GM18526 (cell line): ENCODE results near the gene POP4.

Experiments
- POLR2A ChIP-seq: IDR thresholded peaks from 3 replicates; pipeline ENCODE4 v1.6.1; 2011; ENCODE audit not compliant: insufficient read length; ENCODE audit errors: extremely low read depth

POP4 gene

GRCh38 chr19:29634002-29634401 is 27.9 kb downstream of the POP4 start:
- TF ChIP-seq POLR2A = no peak

GRCh38 chr19:29634423-29635130 is 28.5 kb downstream of the POP4 start:
- no peak for TF ChIP-seq POLR2A

GRCh38 chr19:29635963-29636362 is 29.9 kb downstream of the POP4 start:
- no peak for TF ChIP-seq POLR2A

DNA sequence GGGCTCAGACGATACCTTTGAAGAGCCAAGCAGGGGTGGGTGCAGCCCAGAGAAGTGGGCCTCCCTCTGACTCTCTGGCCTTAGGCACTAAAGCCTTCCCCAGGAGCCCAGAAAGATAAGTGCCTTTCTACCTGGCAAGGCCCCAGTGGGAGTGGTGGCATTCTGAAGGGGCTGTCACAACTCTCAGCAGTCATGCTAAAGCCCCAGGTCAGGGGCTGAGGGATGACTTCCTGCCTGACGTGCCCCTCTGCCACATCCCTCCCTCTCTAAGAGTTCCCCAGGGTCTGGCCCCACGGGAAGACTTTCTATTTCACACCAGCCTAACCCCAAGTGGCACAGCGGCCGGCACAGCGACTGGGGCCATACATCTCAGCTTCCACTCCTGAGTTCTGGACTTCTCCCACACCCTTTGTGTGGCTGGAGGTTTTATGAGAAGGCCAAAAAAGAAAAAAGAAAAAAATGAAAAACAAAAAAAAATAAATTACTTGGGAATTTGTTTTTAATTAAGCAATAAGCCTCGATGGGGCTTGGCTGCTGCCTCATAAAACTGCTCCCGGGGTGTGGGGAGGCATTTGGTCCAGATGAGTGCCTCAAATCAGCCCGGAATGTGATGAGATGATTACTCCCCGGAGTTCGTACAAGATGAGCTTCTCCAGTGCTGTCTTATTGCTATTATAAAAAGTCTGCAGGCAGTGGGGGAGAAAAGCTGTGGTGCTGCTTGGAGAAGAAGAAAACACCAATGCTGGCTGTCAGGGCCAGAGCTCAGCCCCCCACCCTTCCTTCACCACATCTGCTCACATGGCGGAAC is 30.7 kb downstream of the POP4 start:
- TF ChIP-seq POLR2A = no peak

- TF ChIP-seq POLR2A = no peak
Observed at GRCh38 chr19:29639086-29639485, 33.0 kb downstream of the POP4 start.

DNA sequence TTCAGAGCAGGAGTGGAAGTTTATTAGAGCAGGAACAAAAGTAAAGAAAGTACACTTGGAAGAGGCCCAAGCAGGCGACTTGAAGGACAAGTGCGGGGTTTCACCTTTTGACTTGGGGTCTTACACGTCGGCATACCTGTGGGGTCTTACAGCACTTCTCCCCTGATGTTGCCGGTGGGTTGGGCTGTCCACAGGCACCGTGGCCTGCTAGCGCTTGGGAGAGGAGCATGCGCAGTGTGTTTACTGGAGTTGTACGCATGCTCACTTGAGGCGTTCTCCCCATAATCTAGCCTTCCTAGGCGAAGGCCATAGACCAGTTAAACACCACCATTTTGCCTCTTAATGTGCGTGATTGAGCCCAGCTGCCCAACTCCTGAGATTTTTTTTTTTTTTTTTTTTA is 34.1 kb downstream of the POP4 start:
- no peak for TF ChIP-seq POLR2A

GRCh38 chr19:29641597-29641996 is 35.5 kb downstream of the POP4 start:
- TF ChIP-seq POLR2A = no peak

DNA sequence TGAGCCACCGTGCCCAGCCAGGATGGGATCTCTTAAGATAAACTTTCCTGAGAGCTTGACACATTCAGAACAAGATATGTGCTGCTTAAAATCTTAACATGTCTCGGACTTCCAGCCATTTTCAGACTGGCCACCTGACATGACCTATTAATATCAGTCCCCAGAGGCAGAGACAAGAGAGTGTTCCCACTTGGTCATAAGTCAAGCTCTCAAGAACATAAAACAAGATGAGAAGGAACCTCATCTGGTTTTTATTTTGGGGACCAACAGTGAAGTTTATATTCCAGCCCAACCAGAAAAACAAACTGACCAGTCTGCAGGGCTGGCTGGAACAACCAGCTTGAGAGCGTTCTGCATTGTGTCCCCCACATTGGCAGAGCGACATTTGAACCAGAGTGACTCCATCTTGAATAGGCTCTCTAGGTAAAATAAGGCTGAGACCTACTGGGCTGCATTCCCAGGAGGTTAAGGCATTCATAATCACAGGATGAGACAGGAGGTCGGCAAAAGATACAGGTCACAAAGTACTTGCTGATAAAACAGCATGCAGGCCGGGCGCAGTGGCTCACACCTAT is 37.4 kb downstream of the POP4 start:
- no peak for TF ChIP-seq POLR2A

DNA sequence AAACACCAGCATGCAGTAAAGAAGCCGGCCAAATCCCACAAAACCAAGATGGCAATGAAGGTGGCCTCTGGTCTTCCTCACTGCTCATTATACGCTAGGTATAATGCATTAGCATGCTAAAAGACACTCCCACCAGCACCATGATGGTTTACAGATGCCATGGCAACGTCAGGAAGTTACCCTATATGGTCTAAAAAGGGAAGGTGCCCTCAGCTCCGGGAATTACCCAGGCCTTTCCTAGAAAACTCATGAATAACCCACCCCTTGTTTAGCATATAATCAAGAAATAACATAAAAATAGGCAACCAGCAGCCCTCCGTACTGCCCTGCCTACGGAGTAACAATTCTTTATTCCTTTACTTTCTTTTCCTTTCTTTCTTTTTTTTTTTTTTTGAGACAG is 38.1 kb downstream of the POP4 start:
- TF ChIP-seq POLR2A = no peak

DNA sequence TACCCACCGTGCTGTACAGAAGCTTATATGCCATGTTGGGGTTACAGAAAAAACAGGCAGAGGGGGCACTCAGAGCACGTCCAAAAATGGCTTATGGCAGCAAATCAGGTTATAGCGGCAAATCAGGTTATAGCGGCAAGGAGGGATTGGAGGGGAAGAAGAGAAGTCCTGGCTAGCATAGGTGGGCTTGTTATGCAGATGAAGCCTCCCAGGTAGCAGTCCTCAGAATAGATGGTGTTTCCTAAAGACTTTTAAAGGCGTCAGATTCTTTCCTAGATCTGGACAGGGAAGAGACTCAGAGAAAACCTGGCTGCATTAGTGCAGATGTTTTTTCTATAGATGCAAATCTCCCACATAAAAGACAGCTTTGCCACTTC is 39.4 kb downstream of the POP4 start:
- no peak for TF ChIP-seq POLR2A

DNA sequence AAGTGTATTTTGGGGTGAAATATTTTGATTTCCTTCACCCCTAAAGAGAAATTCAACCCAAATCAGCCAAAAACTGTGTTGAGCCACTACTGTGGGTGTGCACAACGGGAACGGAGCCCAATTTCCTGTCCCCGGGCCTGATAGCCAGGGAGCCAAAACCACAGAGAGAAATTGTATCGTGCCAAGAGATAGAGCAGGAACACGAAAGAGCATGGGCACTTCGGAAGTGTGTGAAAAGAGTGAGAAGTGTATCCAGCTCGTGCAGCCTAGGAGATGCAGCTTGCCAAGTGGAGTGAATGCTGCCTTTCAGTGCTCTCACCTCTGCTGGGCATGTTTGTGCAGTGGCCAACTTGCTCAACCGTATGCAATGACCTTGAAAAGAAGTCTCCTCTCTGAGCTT is 39.8 kb downstream of the POP4 start:
- TF ChIP-seq POLR2A = no peak

- TF ChIP-seq POLR2A = no peak
Observed at GRCh38 chr19:29650772-29651387, 44.8 kb downstream of the POP4 start.

DNA sequence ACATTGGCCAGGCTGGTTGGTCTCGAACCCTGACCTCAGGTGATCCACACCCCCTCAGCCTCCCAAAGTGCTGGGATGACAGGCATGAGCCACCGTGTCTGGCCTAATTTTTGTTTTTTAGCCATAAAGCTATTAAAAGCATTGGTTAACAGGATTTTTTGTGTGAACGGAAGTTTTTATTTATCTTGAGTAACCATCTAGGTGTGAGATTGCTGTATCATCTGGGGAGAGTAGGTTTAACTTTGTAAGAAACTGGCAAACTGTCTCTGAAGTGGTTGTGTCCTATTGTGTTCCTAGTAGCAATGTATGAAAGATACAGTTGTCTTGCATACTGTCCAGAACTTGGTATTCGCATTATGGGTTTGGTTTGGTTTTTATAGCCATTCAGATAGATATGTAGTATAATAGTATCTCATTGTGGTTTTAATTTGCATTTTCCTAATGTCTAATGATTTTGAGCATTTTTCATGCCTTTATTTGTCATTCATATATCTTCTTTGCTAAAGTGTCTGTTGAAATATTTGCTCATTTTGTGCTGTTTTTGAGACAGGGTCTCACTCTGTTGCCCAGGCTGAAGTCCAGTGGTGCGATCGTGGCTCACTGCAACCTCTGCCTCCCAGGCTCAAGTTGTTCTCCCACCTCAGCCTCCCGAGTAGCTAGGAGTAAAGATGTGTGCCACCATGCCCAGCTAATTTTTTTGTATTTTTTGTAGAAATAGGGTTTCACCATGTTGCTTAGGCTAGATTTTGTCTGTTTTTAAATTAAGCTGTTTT is 45.7 kb downstream of the POP4 start:
- TF ChIP-seq POLR2A = no peak

- TF ChIP-seq POLR2A = no peak
Observed at GRCh38 chr19:29653398-29653797, 47.3 kb downstream of the POP4 start.
